Activated naive CD8-positive, alpha-beta T cell treated with anti-CD3 and anti-CD28 coated beads, Interleukin-2, amount 50 U/mL, for 24 hours (primary cell): ENCODE results near the gene MAP2K2.
"Not testable (repeated sequence)": the region's sequence is repeated elsewhere in the genome, so short reads cannot be mapped to it uniquely, and the experiment has no call there.

Source experiments
- ATAC-seq: fragments of 150-1000 bp; cut with Tn5 transposase; one replicate; pipeline ENCODE4 v1.10.0; 2021
- DNase-seq: peaks from one replicate; pipeline ENCODE4 v3.0.0; 2021
- H3K27ac Mint-ChIP-seq: one replicate; pipeline ENCODE4 v1.8.0; 2021; ENCODE audit warnings: mild to moderate bottlenecking, mixed read lengths
- H3K27me3 Mint-ChIP-seq: one replicate; pipeline ENCODE4 v1.8.0; 2021; ENCODE audit warnings: mixed read lengths
- H3K36me3 Mint-ChIP-seq: one replicate; pipeline ENCODE4 v1.8.0; 2021; ENCODE audit warnings: low read depth, mixed read lengths
- H3K4me1 Mint-ChIP-seq: one replicate; pipeline ENCODE4 v1.8.0; 2021; ENCODE audit warnings: mixed read lengths
- H3K4me3 Mint-ChIP-seq: one replicate; pipeline ENCODE4 v1.8.0; 2021; ENCODE audit warnings: mild to moderate bottlenecking, moderate library complexity, mixed read lengths
- H3K9me3 Mint-ChIP-seq: one replicate; pipeline ENCODE4 v1.8.0; 2021; ENCODE audit warnings: mixed read lengths

MAP2K2 gene

DNA sequence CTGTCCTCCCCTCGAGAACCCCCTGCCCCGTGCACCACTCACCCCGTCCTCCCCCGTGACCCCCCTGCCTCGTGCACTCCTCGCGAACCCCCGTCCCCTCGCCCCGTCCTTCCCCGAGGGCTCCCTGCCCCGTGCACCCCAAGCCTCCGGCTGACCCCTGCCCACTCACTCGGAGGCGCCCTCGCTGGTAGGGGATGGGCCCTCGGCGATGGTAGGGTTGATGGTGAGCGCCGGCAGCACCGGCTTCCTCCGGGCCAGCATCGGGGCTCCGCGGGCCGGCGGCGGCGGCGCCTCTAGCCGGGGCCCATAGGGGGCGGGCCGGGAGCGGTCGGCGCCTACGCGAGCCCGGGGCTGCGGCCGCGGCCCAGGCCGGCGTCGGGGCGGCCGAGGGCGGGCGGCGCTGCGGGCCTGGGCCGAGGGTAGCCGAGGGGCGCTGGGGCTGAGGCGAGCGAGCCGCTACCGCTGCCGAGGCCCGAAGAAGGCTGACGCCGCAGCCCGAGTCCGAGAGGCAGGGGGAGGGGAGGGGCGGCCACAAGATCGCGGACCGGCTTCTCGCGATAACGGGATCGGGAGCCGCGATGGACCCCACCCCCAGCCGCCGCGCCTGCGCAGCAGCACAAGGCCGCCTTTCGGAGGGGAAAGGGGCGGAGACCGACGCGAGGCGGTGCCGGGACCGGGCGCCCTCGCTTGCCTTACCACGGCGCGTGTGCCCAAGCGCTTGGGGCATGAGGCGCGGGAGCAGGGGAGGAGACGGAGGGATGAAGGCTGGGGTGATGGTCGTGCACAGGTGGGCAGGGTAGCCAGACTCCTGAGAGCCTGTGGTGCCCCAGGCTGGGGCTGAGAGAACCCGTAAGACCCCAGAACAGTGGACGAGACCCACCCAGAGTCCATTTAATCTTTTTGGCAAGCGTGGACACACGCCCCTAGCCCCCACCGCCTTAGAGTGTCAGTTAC, at the start of gene MAP2K2:
Gene MAP2K2 (minus strand): TSS at position 508 of the 954 bp plus-strand sequence. CDS start 247 bp downstream, at position 261.
- Mint-ChIP-seq H3K9me3 (no peaks in the 10 kb centered on the region), H3K4me1 (peaks cover 17% of the 10 kb centered on the region), H3K36me3 (peaks cover 5% of the 10 kb centered on the region), H3K27ac (peak within 1 kb of the TSS; percentile 96), H3K4me3 (peak within 1 kb of the TSS; percentile 95), H3K27me3 (no peaks in the 10 kb centered on the region)
- ATAC-seq: peak; percentile 93
- peak; percentile 99 for DNase-seq

DNA sequence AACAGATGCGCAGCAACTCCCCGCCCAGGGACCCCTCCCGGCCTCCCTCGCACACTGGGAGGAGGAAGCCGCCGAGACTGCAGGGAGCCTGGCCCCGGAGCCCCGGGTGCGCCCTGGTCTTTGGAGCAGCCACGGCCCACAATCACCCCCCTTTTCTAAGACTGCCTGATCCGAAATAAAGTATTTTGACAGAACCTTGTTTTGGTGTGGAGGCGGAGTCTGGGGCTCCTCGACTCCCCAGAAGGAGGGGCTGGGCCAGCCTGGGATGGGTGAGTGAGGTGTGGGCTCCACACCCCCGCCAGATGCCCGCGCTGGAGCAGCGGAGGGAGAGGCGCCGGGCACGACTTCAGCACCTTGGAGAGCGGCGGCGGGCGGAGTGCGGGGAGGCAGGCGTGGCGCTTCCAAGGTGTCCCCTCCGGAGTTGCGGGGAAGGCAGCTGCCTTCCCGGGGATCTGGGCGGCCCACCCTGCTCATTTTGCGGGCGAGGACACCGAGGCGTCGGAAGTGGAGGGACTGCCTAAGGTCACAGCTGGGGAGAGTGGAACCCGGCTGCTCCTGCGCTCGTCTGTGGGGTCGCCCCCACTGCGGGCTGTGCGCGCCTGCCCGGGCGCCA, 49.0 kb upstream of the MAP2K2 start:
- H3K9me3 Mint-ChIP-seq: no peaks in the 10 kb centered on the region
- DNase-seq (peak; percentile 77), ATAC-seq (peak; percentile 54)
- peaks cover 24% of the 10 kb centered on the region for H3K27me3 Mint-ChIP-seq
- H3K4me1 Mint-ChIP-seq: peaks cover 3% of the 10 kb centered on the region
- no peak overlapping the region for H3K4me3 Mint-ChIP-seq
- H3K27ac Mint-ChIP-seq: no peak overlapping the region
- H3K36me3 Mint-ChIP-seq: no peaks in the 10 kb centered on the region

DNA sequence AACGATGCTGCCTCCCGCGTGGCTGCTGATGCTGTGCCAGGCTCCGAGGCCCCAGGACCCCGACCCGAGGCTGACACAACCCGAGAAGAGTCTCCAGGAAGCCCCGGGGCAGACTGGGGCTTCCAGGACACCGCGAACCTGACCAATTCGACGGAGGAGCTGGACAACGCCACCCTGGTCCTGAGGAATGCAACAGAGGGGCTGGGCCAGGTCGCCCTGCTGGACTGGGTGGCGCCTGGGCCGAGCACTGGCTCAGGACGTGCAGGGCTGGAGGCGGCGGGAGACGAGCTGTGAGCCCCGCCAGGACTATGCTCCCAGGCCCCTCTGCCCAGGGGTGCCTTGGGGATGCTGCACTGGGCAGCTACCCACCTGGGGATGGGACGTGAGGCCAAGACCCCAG, 47.8 kb upstream of the MAP2K2 start:
- Mint-ChIP-seq H3K27ac (no peak overlapping the region), H3K4me3 (no peak overlapping the region), H3K27me3 (peaks cover 28% of the 10 kb centered on the region), H3K36me3 (no peaks in the 10 kb centered on the region), H3K9me3 (no peaks in the 10 kb centered on the region), H3K4me1 (peaks cover 3% of the 10 kb centered on the region)
- ATAC-seq: no peak
- no peak for DNase-seq

- Mint-ChIP-seq H3K4me1 (no peaks in the 10 kb centered on the region), H3K27me3 (peaks cover 11% of the 10 kb centered on the region), H3K9me3 (no peaks in the 10 kb centered on the region), H3K36me3 (no peaks in the 10 kb centered on the region), H3K4me3 (no peak overlapping the region), H3K27ac (no peak overlapping the region)
- ATAC-seq (no peak), DNase-seq (no peak)
Observed at GRCh38 chr19:4164262-4164661, 40.3 kb upstream of the MAP2K2 start.

GRCh38 chr19:4161415-4162077, 37.6 kb upstream of the MAP2K2 start:
- Mint-ChIP-seq H3K36me3 (no peaks in the 10 kb centered on the region), H3K27me3 (peaks cover 2% of the 10 kb centered on the region), H3K9me3 (no peaks in the 10 kb centered on the region), H3K4me1 (no peaks in the 10 kb centered on the region), H3K4me3 (no peak overlapping the region), H3K27ac (no peak overlapping the region)
- DNase-seq (no peak), ATAC-seq (no peak)

DNA sequence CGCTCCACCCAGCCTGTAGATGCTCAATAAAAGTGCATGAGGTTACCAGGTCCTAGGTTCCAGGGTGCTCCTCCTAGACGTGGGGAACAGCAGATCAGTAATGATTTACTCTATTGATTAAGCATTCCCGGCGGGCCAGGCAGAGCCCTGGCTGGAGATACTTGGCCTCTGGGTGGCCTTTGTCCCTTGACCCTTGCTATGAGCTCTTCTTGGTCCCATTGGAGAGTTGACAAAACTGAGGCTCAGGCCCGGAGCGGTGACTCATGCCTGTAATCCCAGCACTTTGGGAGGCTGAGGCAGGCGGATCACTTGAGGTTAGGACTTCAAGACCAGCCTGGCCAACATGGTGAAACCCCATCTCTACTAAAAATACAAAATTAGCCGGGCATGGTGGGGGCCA, 34.0 kb upstream of the MAP2K2 start:
- H3K4me1 Mint-ChIP-seq, H3K27me3 Mint-ChIP-seq, H3K36me3 Mint-ChIP-seq, ATAC-seq, H3K27ac Mint-ChIP-seq, DNase-seq, H3K4me3 Mint-ChIP-seq, H3K9me3 Mint-ChIP-seq: not testable (repeated sequence)

- no peak overlapping the region for H3K27ac Mint-ChIP-seq
Observed at GRCh38 chr19:4157164-4157563, 33.2 kb upstream of the MAP2K2 start.

GRCh38 chr19:4154571-4155312, 30.8 kb upstream of the MAP2K2 start:
- Mint-ChIP-seq H3K9me3 (no peaks in the 10 kb centered on the region), H3K4me1 (peaks cover 13% of the 10 kb centered on the region), H3K36me3 (no peaks in the 10 kb centered on the region), H3K27ac (no peak overlapping the region), H3K27me3 (peaks cover 4% of the 10 kb centered on the region), H3K4me3 (no peak overlapping the region)
- DNase-seq (no peak), ATAC-seq (no peak)

More at GRCh38 chr19:4157164-4157563, 33.2 kb upstream of the MAP2K2 start:
- ATAC-seq (no peak), DNase-seq (no peak)
- peaks cover 13% of the 10 kb centered on the region for H3K4me1 Mint-ChIP-seq
- H3K36me3 Mint-ChIP-seq: no peaks in the 10 kb centered on the region
- H3K9me3 Mint-ChIP-seq: no peaks in the 10 kb centered on the region
- no peaks in the 10 kb centered on the region for H3K27me3 Mint-ChIP-seq
- no peak overlapping the region for H3K4me3 Mint-ChIP-seq

GRCh38 chr19:4152241-4152998, 28.5 kb upstream of the MAP2K2 start:
- Mint-ChIP-seq H3K27me3 (peaks cover 6% of the 10 kb centered on the region), H3K4me3 (no peak overlapping the region), H3K36me3 (no peaks in the 10 kb centered on the region), H3K27ac (no peak overlapping the region), H3K9me3 (no peaks in the 10 kb centered on the region), H3K4me1 (peaks cover 13% of the 10 kb centered on the region)
- no peak for DNase-seq
- ATAC-seq: no peak

- Mint-ChIP-seq H3K4me3 (no peak overlapping the region), H3K27me3 (peaks cover 8% of the 10 kb centered on the region), H3K9me3 (no peaks in the 10 kb centered on the region), H3K36me3 (no peaks in the 10 kb centered on the region), H3K4me1 (peaks cover 13% of the 10 kb centered on the region), H3K27ac (no peak overlapping the region)
- ATAC-seq (no peak), DNase-seq (no peak)
Observed at GRCh38 chr19:4151623-4152022, 27.7 kb upstream of the MAP2K2 start.

DNA sequence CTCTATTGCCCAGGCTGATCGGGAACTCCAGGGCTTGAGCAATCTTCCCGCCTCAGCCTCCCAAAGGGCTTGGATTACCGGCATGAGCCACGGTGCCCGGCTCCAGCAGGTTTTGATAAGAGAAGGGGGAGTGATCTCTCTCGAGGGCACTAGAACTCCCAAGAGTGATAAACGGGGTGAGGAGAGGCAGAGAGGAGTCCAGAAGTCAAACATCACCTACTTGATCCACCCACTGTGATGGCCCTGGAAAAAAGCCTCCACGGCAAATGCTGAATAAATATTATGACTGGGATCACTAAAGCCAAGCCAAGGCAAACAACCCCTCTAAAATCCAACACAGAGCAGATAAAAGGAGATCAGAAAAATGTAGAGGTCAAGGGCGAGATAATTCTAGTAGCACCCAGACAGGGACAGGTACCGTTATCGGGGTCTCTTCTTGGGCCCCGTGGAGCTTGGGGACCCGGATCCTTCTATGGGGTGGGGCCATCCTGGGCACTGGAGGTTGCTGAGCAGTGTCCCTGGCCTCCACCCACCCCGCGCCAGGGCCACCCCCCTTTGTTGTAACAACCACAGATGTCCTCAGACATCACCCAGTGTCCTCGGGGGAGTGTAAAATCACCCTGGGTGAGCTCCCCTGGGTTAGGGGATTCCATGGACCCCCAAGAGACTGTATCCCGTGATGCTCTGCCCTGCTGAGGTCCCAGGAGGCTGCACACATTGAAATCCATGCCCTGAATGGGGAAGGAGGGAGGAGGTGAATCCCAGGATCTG, 25.8 kb upstream of the MAP2K2 start:
- H3K4me1 Mint-ChIP-seq: peaks cover 15% of the 10 kb centered on the region
- H3K36me3 Mint-ChIP-seq: no peaks in the 10 kb centered on the region
- H3K27ac Mint-ChIP-seq: no peak overlapping the region
- H3K9me3 Mint-ChIP-seq: no peaks in the 10 kb centered on the region
- peaks cover 15% of the 10 kb centered on the region for H3K27me3 Mint-ChIP-seq
- ATAC-seq (no peak), DNase-seq (no peak)
- H3K4me3 Mint-ChIP-seq: no peak overlapping the region

GRCh38 chr19:4144666-4145249, 20.8 kb upstream of the MAP2K2 start:
- no peak overlapping the region for H3K27ac Mint-ChIP-seq
- H3K4me3 Mint-ChIP-seq: no peak overlapping the region
- no peaks in the 10 kb centered on the region for H3K36me3 Mint-ChIP-seq

GRCh38 chr19:4142916-4143315, 19.0 kb upstream of the MAP2K2 start:
- H3K4me1 Mint-ChIP-seq: peaks cover 11% of the 10 kb centered on the region
- not testable (repeated sequence) for DNase-seq, ATAC-seq, H3K4me3 Mint-ChIP-seq, H3K36me3 Mint-ChIP-seq, H3K9me3 Mint-ChIP-seq, H3K27ac Mint-ChIP-seq
- peaks cover 12% of the 10 kb centered on the region for H3K27me3 Mint-ChIP-seq

More at GRCh38 chr19:4144666-4145249, 20.8 kb upstream of the MAP2K2 start:
- H3K9me3 Mint-ChIP-seq: no peaks in the 10 kb centered on the region
- H3K27me3 Mint-ChIP-seq: peaks cover 14% of the 10 kb centered on the region
- DNase-seq (no peak), ATAC-seq (no peak)
- peaks cover 9% of the 10 kb centered on the region for H3K4me1 Mint-ChIP-seq
